Kidney glomerular epithelial cell (primary cell): ENCODE results near the gene DGCR2.
"Not testable (repeated sequence)": the region's sequence is repeated elsewhere in the genome, so short reads cannot be mapped to it uniquely, and the experiment has no call there.

Source experiments
- DNase-seq: peaks from one replicate; lab custom pipeline; 2025; lab: John Stamatoyannopoulos, UW

DGCR2 gene

DNA sequence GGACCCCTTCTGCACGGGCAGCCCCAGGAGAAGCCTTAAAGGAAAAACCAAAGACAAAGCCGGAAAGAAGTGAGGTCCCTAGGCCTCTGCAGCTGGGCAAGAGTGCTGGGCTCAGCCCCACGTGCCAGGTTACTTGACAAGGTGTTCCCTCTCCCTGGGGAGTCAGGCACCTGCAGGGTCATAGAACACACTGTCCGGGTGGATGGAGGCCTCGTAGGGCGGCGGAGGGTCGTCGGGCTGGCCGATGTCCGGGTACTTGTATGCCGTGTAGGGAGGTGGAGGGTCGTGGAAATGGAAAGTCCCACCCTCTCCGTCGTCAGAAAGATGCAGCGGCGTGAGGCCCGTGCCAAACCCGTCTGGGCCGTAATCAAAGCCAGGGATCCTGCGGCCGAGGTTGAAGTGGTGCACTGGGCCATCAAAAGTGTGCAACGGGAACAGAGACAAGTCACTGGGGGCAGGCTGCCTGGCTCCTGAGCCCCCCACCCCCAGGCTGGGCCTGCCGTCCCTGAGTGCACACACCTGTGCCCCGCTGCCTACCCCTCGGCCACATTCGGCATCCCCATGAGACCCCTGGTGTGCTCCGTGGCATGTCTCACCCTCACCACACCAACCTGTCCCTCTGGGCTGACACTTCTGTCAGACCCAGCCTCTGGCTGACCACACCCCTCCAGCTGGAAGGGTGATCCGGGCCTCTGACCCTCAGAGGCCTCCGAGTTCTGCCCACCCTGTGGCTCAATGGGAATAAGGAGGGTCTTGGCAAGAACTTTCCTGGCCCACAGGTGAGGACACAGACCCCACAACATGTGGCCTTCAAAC is 81.1 kb downstream of the DGCR2 start:
- no peak for DNase-seq

- DNase-seq = no peak
These were observed 81.8 kb downstream of the DGCR2 start for GRCh38 chr22:19040391-19040861.

DNA sequence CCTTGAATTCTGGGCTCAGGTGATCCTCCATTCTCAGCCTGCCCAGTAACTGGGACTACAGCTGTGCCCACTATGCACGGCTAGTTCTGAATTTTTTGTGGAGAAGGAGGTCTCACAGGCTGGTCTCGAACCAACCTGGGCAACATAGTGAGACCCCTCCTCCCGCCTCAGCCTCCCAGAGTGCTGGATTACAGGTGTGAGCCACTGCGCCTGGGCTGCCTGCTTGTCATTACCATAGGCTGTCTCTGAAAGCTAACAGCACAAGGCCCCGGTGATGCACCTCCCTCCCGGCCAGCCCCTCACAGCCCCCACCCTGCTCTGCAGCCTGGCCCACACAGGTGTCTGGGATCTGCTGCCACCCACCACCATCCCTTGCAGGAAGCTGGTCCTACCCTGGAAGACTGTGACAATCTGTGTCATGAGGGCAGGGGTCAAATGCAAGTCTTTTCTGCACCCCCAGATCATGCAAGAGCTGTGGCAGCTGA is 82.4 kb downstream of the DGCR2 start:
- DNase-seq = no peak

GRCh38 chr22:19039448-19039780 is 82.8 kb downstream of the DGCR2 start:
- no peak for DNase-seq

- DNase-seq = no peak
These were observed 83.3 kb downstream of the DGCR2 start for GRCh38 chr22:19038728-19039447.

- no peak for DNase-seq
These were observed 84.1 kb downstream of the DGCR2 start for GRCh38 chr22:19038164-19038546.

DNA sequence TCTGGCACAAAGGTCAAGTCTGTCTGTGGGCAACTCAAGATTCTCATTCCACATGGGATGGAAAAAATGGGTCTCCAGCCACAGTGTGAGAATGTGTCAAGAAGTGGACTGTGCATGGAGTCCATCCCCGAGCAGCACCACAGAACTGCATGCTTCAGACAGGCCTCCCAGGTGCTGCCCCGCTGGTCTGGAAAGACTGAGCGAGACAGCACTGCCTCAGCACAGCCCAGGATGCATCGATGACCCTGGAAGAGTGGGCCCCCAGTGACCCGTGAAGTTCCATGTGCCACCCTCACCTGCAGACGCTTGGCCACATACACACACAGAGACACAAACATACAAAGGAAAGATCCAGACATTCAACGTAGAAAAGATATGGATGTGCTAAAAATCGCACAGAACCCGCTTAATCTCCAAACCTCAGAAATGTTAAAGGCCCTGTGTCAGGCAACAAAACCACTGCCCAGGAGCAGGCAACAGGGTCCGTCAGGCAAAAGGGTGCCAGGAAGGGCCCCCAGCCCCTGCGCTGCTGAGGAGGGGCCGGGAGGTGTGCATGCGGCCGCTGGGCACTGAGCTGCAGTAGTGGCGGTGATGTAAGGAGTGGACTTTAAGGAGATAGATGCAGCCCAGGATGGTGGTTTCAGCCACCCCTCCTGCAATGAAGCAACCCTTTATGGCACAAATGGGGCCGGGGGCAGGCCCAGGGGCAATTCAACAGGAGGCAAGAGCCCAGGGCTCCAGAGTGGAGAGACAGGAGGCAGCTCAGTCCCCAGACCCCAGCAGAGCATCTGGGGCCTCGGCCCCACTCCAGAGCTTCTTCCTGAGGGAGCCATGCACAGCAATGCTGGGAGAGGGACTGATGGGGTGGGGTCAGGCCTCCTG is 84.7 kb downstream of the DGCR2 start:
- no peak for DNase-seq

DNA sequence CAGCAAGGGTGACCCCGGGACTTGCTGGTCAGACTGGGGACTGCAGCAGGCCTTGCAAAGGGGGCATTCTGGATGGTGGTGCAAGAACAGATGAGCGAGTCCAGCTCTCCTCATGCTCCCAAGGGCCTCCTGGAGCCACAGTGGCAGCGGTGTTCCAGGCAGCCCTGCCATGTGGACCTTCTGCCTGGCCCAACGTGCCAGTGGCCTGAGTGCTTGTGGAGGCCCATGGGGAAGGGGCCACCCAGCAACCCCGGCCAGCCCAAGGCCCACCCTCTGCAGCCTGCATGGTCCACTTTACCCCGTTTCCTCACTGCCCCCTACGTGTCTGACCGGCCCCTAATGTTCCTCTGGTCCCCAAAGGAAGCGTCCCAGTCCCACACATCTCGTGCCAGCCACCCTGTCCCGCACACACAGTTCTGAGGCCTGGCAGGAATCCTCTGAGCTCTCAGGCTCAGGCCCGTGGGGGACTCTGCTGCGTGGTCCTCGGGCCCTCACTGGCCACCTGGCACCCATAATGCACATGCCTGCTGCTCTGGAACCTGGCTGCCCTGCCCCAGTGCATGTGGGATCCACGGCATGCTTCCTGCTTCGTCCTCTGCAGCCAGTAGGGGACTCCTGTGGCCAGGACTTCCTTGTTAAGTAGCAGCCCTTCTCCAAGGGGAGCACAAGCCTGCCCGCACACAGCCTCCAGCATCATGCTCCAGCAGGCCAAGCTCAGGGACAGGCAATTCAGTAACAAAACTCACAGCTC is 85.5 kb downstream of the DGCR2 start:
- no peak for DNase-seq

- no peak for DNase-seq
These were observed 86.0 kb downstream of the DGCR2 start for GRCh38 chr22:19036229-19036522.

DNA sequence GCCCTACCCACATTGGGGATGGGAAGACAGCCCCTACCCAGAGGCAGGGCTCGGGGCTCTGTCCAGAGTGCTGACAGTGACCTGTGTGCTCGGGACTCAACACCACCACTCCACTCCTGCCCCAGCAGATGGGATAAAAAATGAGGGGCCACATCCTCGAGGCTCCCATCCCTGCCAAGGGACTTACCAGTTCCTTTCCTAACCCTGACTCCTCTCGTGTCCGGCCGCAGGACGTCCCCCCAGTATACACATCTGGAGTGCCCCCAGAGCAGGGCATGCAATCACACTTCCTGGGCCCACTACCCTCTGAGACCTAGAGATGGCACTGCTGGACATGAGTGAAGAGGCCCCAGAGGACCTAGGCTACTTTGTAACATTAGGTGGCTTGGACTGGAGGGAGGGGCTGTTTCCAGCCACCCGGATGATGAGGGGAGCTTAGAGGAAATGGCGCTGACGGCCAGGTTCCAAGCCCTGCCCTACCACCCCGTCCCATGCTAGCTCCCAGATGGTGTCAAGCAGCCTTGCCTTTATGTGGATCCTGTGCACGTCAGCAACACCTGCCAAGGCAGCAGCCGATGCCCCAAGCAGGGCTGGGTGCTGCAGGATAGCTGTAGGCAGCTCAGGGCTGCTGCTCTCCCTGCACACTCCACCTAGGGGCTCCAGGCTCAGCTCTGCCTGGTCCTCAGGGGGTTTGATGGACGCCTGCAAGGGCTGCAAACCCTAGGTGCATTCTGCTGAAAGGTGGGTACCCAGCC is 86.6 kb downstream of the DGCR2 start:
- DNase-seq = no peak

- DNase-seq = not testable (repeated sequence)
These were observed 87.1 kb downstream of the DGCR2 start for GRCh38 chr22:19035126-19035473.

GRCh38 chr22:19034724-19035120 is 87.5 kb downstream of the DGCR2 start:
- not testable (repeated sequence) for DNase-seq

- DNase-seq = not testable (repeated sequence)
These were observed 88.0 kb downstream of the DGCR2 start for GRCh38 chr22:19034031-19034723.

GRCh38 chr22:19033568-19033905 is 88.7 kb downstream of the DGCR2 start:
- DNase-seq = not testable (repeated sequence)

DNA sequence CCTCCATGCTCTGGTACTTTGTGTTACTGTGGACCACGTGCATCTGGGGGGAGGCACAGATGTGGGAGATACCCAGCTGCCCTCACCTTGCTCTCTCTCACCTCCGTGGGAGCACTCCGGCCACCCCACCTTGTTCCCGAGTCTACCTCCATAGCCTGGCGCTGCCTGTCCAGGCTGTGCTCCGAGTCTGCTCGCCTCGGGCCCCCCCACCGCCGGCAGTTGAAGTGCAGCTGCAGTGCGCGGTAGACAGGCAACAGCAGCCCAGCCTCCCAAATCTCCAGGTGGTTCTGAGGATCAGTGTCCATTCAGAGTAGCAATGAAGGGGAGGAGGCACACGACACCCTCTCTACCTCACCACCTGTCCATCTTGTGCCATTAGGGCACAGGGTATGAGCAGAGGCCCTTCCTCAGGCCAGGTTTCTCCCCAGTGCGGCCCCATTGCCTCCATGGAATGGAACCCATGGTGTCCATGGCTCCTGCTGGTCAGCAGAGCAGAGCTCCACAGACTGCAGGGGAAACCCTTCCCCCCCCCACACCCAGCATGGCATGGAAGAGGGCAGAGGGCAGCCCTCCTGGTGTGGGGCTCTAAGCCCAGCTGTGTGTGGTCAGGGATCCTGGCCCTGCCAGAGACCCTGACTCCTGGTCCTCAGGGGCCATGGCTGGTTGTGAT is 89.2 kb downstream of the DGCR2 start:
- not testable (repeated sequence) for DNase-seq

- DNase-seq = not testable (repeated sequence)
These were observed 89.9 kb downstream of the DGCR2 start for GRCh38 chr22:19032156-19032785.

DNA sequence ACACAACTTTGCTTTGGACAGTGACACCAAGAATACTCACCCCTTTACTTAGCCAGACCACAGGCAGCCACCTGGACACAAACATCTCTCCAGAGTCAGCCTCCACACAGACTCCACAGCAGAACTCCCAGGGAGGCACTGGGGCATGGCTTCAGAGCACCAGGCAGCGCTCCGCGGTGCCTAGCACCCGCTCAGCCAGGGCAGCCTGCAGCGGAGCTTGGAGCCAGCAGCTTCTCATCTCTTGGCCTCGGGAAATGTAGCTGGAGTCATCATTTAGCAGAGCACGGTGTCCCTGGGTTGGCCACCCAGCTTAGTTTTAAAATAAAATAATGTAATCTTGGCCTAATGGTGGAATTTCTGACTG is 91.3 kb downstream of the DGCR2 start:
- DNase-seq = not testable (repeated sequence)

DNA sequence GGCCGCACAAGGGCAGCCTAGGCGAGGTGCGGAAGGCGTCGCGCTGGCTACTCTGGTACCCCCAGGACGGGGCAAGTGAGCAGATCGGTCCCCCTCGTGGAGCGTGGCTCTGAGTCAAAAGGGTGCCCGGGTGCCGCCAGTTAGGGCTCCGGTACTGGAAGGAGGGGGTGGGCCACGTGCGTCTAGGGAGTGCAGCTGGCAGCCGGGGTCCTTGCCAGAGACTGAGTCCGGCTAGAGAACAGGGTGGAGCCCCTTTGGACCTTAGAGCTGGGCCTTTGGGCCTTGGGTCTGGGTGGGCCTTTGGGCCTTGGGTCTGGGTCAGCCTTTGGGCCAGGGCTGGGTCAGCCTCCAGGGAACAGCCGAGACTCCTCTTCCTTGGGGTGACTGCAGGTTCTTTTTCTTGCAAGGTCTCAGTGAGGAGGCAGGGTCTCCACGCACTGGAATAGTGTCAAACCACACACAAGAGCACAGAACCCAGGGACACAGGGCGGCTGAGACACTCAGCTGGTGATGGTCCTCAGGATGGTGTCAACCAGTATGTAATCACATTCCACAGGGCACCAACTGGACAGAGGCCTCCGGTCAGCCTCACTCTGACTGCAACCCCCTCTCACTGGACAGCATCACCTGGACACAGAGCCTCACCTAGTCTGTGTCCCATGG is 91.9 kb downstream of the DGCR2 start:
- DNase-seq = not testable (repeated sequence)
